GM12873 (cell line): Measurements from ENCODE around the gene CACNA1A.
A peak's percentile ranks its signal among the peaks of the same experiment; 100 is the strongest.

ENCODE experiments used
- CTCF ChIP-seq: IDR thresholded peaks from 2 replicates; pipeline ENCODE4 v1.5.1; 2012; ENCODE audit warnings: low read depth, mild to moderate bottlenecking, moderate library complexity, low read length, control low read depth; ENCODE audit not compliant: insufficient read depth; ENCODE audit errors: missing control alignments

CACNA1A gene

GRCh38 chr19:13238891-13239534 is 267.3 kb downstream of the CACNA1A start:
- no peak for TF ChIP-seq CTCF

- TF ChIP-seq CTCF, result peak; percentile 45
These were observed 271.8 kb downstream of the CACNA1A start for GRCh38 chr19:13234518-13234917.

- no peak for TF ChIP-seq CTCF
These were observed 274.6 kb downstream of the CACNA1A start for GRCh38 chr19:13231663-13232062.

- TF ChIP-seq CTCF, result no peak
These were observed 277.0 kb downstream of the CACNA1A start for GRCh38 chr19:13229246-13229645.

GRCh38 chr19:13228561-13228960 is 277.7 kb downstream of the CACNA1A start:
- TF ChIP-seq CTCF, result no peak

- no peak for TF ChIP-seq CTCF
These were observed 279.3 kb downstream of the CACNA1A start for GRCh38 chr19:13226983-13227382.

- TF ChIP-seq CTCF, result no peak
These were observed 280.1 kb downstream of the CACNA1A start for GRCh38 chr19:13225973-13226865.
